Heart left ventricle (tissue), 16 donors: ENCODE results near the gene CASP9. TPM values are rescaled to one million over a fixed set of nuclear protein-coding genes. Genes with fewer than 3 reads are reported as not detected.
"Not testable (repeated sequence)": the region's sequence is repeated elsewhere in the genome, so short reads cannot be mapped to it uniquely, and the experiment has no call there.

Experiments used
- ATAC-seq, 4 donors: fragments of 200-7000 bp; cut with Tn5 transposase; one replicate each; pipeline ENCODE4 v1.9.1; 2020 to 2022; ENCODE audit warnings: moderate library complexity in 4 of 4, mild to moderate bottlenecking in 3 of 4, moderate number of reproducible peaks in 1 of 4
- DNase-seq, 5 donors: peaks; one replicate each; pipeline ENCODE4 v3.0.0-alpha.2; 2020
- H3K27ac ChIP-seq, 12 donors: fragments of 200-600 bp; sonication (generic) in 4 of 12; one replicate each; pipeline versions ENCODE4 v1.5.0 to v1.8.0; 2016 to 2022; ENCODE audit warnings: mild to moderate bottlenecking in 2 of 12
- H3K27me3 ChIP-seq, 9 donors: fragments of 200-600 bp; sonication (generic) in 2 of 9; one replicate each; pipeline versions ENCODE4 v1.5.1 to v1.8.0; 2016 to 2022; ENCODE audit warnings: mild to moderate bottlenecking in 3 of 9
- H3K36me3 ChIP-seq, 9 donors: fragments of 200-600 bp; sonication (generic) in 2 of 9; one replicate each; pipeline versions ENCODE4 v1.5.0 to v1.8.0; 2018 to 2022; ENCODE audit warnings: mild to moderate bottlenecking in 2 of 9
- H3K4me1 ChIP-seq, 12 donors: fragments of 200-600 bp; sonication (generic) in 4 of 12; one replicate each; pipeline versions ENCODE4 v1.5.0 to v1.8.0; 2016 to 2022; ENCODE audit warnings: mild to moderate bottlenecking in 3 of 12
- H3K4me3 ChIP-seq, 12 donors: fragments of 200-600 bp; sonication (generic) in 4 of 12; one replicate each; pipeline versions ENCODE4 v1.5.0 to v1.8.0; 2017 to 2022; ENCODE audit warnings: mild to moderate bottlenecking in 9 of 12, moderate library complexity in 4 of 12
- H3K9me3 ChIP-seq, 12 donors: fragments of 200-600 bp; sonication (generic) in 4 of 12; one replicate each; pipeline versions ENCODE4 v1.5.0 to v1.8.0; 2016 to 2022; ENCODE audit warnings: mild to moderate bottlenecking in 1 of 12
- CTCF ChIP-seq, 12 donors: fragments of 200-600 bp; sonication (generic) in 4 of 12; IDR thresholded peaks; one replicate each; pipeline versions ENCODE4 v1.5.0 to v1.8.0; 2018 to 2022; ENCODE audit warnings: antibody characterized with exemption in 12 of 12, mild to moderate bottlenecking in 5 of 12
- POLR2A ChIP-seq, 2 donors: fragments of 450-650 bp; IDR thresholded peaks; one replicate each; pipeline ENCODE4 v1.6.1; 2017; ENCODE audit warnings: antibody characterized with exemption in 2 of 2, mild to moderate bottlenecking in 2 of 2, moderate library complexity in 2 of 2
- WGBS, 4 donors: extraction: QIAGEN DNeasy Blood & Tissue Kit in 2 of 4; methylation state at CpG; one replicate each; pipeline versions ENCODE4 v1.1.5 to v1.1.7; 2013 to 2018; 5-methylcytosine and 5-hydroxymethylcytosine counted together
- intact Hi-C, 10 donors: fragments of 100-400 bp; cut with DNase I; formaldehyde crosslinking; loops; one replicate each; pipeline versions ENCODE4 v1.11.1 to v1.14.2; 2022
- polyA plus RNA-seq, 2 donors: library from polyadenylated mRNA; stranded (reverse); fragments of 200-250 nt; gene quantifications; one replicate each; pipeline ENCODE4 v1.2.3, GENCODE V29; 2013
- total RNA-seq, 9 donors: library from RNA; depleted of rRNA in 2 of 9; stranded (reverse); fragments of >200 nt in 2 of 9; fragmentation: NEBNext Ultra II Directional in 3 of 9; extraction: Animal tissue kit (Norgen Biotek cat#: 25700) in 3 of 9; gene quantifications; one replicate each; pipeline versions ENCODE4 v1.1.0 to v1.2.4, GENCODE V29; 2016 to 2023
- donor health status: ischemic (EF 13 %, LVEDD 7.1; RV severe dilation, severe dysfunction).
- donor health status: healthy with polysubstance abuse.
- donor health status: DM: no; HTN: yes; CAD: no.
- donor health status: DM: no; HTN: no; CAD: no.
- donor health status: ischemic (EF 25% LVEDD 6.9; RV normal size, moderate dysfunction).
- donor health status: ischemic (EF 25% LVEDD 5.7; RV mildly dilated, moderate dysfunction).
- donor health status: healthy.
- donor health status: DM: yes; HTN: yes; CAD: no.
- donor health status: ischemic (EF 35%, LVEDD 5.7; RV mildly dilated, moderate dysfunction).
- donor health status: nonischemic (EF 11% LVEDD 7.7; RV severe dilation, severe dysfunction).
- donor health status: DM: yes; HTN: yes; CAD: no.
- donor health status: PGD.
- donor health status: ischemic (EF 29% LVEDD 5.4; RV normal size, mild dysfunction).
- donor health status: nonischemic (EF 23%, LVEDD 6.1; RV moderate dilation, normal function).

Gene CASP9
- total and polyA plus RNA-seq, 11 donors = 8.6 to 16.9 (median 11.8) TPM

GRCh38 chr1:15522551-15522950, 1.5 kb downstream of the CASP9 start:
- ATAC-seq (no peak), DNase-seq (no peak)
- Histone ChIP-seq H3K9me3 (no peaks in the 10 kb centered on the region), H3K27ac (peak overlapping the region in 1 of 12 donors; percentile 98), H3K27me3 (no peaks in the 10 kb centered on the region), H3K36me3 (peaks cover 0 to 7% (median 4%) of the 10 kb centered on the region in 9 donors), H3K4me1 (peaks cover 8 to 35% (median 22%) of the 10 kb centered on the region in 12 donors), H3K4me3 (no peak overlapping the region)
- intact Hi-C loops = loop anchor here in 2 of 10 donors (5.0 to 10.0 kb wide), 2 partner anchors 195 to 198 kb away; no protein-coding TSS in a partner anchor
- WGBS, 4 donors = 97 to 100% (median 98%) methylated on average over 4 of the region's 4 CpGs
- TF ChIP-seq POLR2A (IDR thresholded peaks at IDR 0.05) = no peak
- no peak for TF ChIP-seq CTCF (IDR thresholded peaks at IDR 0.05)

GRCh38 chr1:15521206-15521906, 2.7 kb downstream of the CASP9 start:
- ATAC-seq, H3K27ac ChIP-seq, H3K9me3 ChIP-seq, H3K27me3 ChIP-seq, DNase-seq, H3K4me3 ChIP-seq: not testable (repeated sequence)
- intact Hi-C loops = loop anchor here in 2 of 10 donors (5.0 to 10.0 kb wide), 2 partner anchors 194 to 197 kb away; no protein-coding TSS in a partner anchor
- WGBS, 4 donors = 89 to 92% (median 91%) methylated on average over 17 of the region's 17 CpGs
- H3K36me3 ChIP-seq = peaks cover 0 to 18% (median 13%) of the 10 kb centered on the region in 9 donors
- peaks cover 8 to 31% (median 19%) of the 10 kb centered on the region in 12 donors for H3K4me1 ChIP-seq

- ATAC-seq (no peak), DNase-seq (no peak)
- Histone ChIP-seq H3K27me3 (no peaks in the 10 kb centered on the region), H3K4me3 (no peak overlapping the region), H3K4me1 (peaks cover 0 to 31% (median 9%) of the 10 kb centered on the region in 12 donors), H3K36me3 (peaks cover 0 to 29% (median 13%) of the 10 kb centered on the region in 9 donors), H3K27ac (no peak overlapping the region), H3K9me3 (no peaks in the 10 kb centered on the region)
- intact Hi-C loops = loop anchor here in 2 of 10 donors (5.0 to 10.0 kb wide), 2 partner anchors 192 to 195 kb away; no protein-coding TSS in a partner anchor
- TF ChIP-seq POLR2A (IDR thresholded peaks at IDR 0.05) = no peak
- no peak for TF ChIP-seq CTCF (IDR thresholded peaks at IDR 0.05)
- 80 to 83% (median 83%) methylated on average over 3 of the region's 3 CpGs for WGBS, 4 donors
These were observed 4.4 kb downstream of the CASP9 start for GRCh38 chr1:15519625-15520024.

- H3K36me3 ChIP-seq = peaks cover 0 to 56% (median 21%) of the 10 kb centered on the region in 9 donors
- no peaks in the 10 kb centered on the region for H3K9me3 ChIP-seq
- no peak overlapping the region for H3K27ac ChIP-seq
- no peak overlapping the region for H3K4me3 ChIP-seq
- TF ChIP-seq POLR2A (IDR thresholded peaks at IDR 0.05) (no peak), CTCF (IDR thresholded peaks at IDR 0.05) (no peak)
- no peaks in the 10 kb centered on the region for H3K27me3 ChIP-seq
- WGBS, 4 donors = 61 to 69% (median 65%) methylated on average over 2 of the region's 2 CpGs
- peaks cover 0 to 13% (median 0%) of the 10 kb centered on the region in 12 donors for H3K4me1 ChIP-seq
- DNase-seq (no peak), ATAC-seq (no peak)
- intact Hi-C loops = no loop called here
These were observed 8.9 kb downstream of the CASP9 start for GRCh38 chr1:15515022-15515663.

- H3K4me3 ChIP-seq, H3K27ac ChIP-seq, ATAC-seq, H3K27me3 ChIP-seq, intact Hi-C loops, DNase-seq, H3K9me3 ChIP-seq: not testable (repeated sequence)
- H3K4me1 ChIP-seq = peaks cover 0 to 13% (median 0%) of the 10 kb centered on the region in 12 donors
- peaks cover 0 to 56% (median 21%) of the 10 kb centered on the region in 9 donors for H3K36me3 ChIP-seq
- 93 to 97% (median 95%) methylated on average over 5 of the region's 5 CpGs for WGBS, 4 donors
These were observed 9.5 kb downstream of the CASP9 start for GRCh38 chr1:15514557-15514956.
